Liver (tissue), 9 donors: ENCODE data around the gene SYNM. TPM values are rescaled to one million over a fixed set of nuclear protein-coding genes. Genes with fewer than 3 reads are reported as not detected.

ENCODE experiments used
- DNase-seq: peaks from one replicate; pipeline ENCODE4 v3.0.0-alpha.2; 2017; ENCODE audit warnings: low spot score
- H3K27ac ChIP-seq, 2 donors: one replicate each; pipeline ENCODE4 v1.7.0; 2013; ENCODE audit warnings: inconsistent platforms in 2 of 2, low read length in 2 of 2, control low read depth in 1 of 2, low read depth in 1 of 2, mild to moderate bottlenecking in 1 of 2
- H3K27me3 ChIP-seq, 4 donors: one replicate each; pipeline versions ENCODE4 v1.6.1 to v1.7.0; 2013; ENCODE audit warnings: low read length in 3 of 4, inconsistent platforms in 1 of 4, mild to moderate bottlenecking in 1 of 4, moderate library complexity in 1 of 4; ENCODE audit not compliant: control insufficient read depth in 4 of 4, insufficient read depth in 4 of 4
- H3K36me3 ChIP-seq, 4 donors: one replicate each; pipeline versions ENCODE4 v1.6.1 to v1.7.0; 2013; ENCODE audit warnings: low read length in 3 of 4, mild to moderate bottlenecking in 3 of 4, low read depth in 1 of 4, moderate library complexity in 1 of 4; ENCODE audit not compliant: control insufficient read depth in 4 of 4, insufficient read depth in 3 of 4
- H3K4me1 ChIP-seq, 4 donors: one replicate each; pipeline versions ENCODE4 v1.6.1 to v1.7.0; 2013; ENCODE audit warnings: low read length in 3 of 4, mild to moderate bottlenecking in 3 of 4, moderate library complexity in 1 of 4; ENCODE audit not compliant: control insufficient read depth in 4 of 4, insufficient read depth in 4 of 4
- H3K4me3 ChIP-seq, 3 donors: one replicate each; pipeline versions ENCODE4 v1.6.1 to v1.7.0; 2013; ENCODE audit warnings: low read length in 3 of 3, control low read depth in 1 of 3, low read depth in 1 of 3, mild to moderate bottlenecking in 1 of 3
- H3K9ac ChIP-seq, 2 donors: one replicate each; pipeline ENCODE4 v1.7.0; 2013; ENCODE audit warnings: low read length in 2 of 2, mild to moderate bottlenecking in 2 of 2, moderate library complexity in 2 of 2, control low read depth in 1 of 2, low read depth in 1 of 2
- H3K9me3 ChIP-seq, 4 donors: one replicate each; pipeline versions ENCODE4 v1.6.1 to v1.7.0; 2013; ENCODE audit warnings: low read length in 3 of 4; ENCODE audit not compliant: control insufficient read depth in 4 of 4
- ATF3 ChIP-seq: IDR thresholded peaks from 2 replicates; pipeline ENCODE4 v1.6.1; 2016; ENCODE audit warnings: antibody characterized with exemption
- CTCF ChIP-seq: fragments of 150-350 bp; IDR thresholded peaks from 2 replicates; pipeline ENCODE4 v1.5.1; 2017; ENCODE audit warnings: improper control_type of control experiment, low read depth, low read length; ENCODE audit not compliant: missing input control
- EGR1 ChIP-seq, 2 donors: IDR thresholded peaks; 2 replicates each; pipeline ENCODE4 v1.6.1; 2016 to 2018; ENCODE audit warnings: antibody characterized with exemption in 2 of 2, low read depth in 2 of 2
- FOXA1 ChIP-seq: IDR thresholded peaks from 2 replicates; pipeline ENCODE4 v1.6.1; 2016; ENCODE audit warnings: antibody characterized with exemption
- FOXA2 ChIP-seq: IDR thresholded peaks from 2 replicates; pipeline ENCODE4 v1.6.1; 2016; ENCODE audit warnings: antibody characterized with exemption
- GABPA ChIP-seq, 2 donors: IDR thresholded peaks in 1 of 2; conservative IDR thresholded peaks in 1 of 2; 2 replicates each; pipeline ENCODE4 v1.6.1; 2016; ENCODE audit warnings: antibody characterized with exemption in 2 of 2, mild to moderate bottlenecking in 1 of 2, moderate library complexity in 1 of 2
- HNF4A ChIP-seq, 2 donors: conservative IDR thresholded peaks; 2 replicates each; pipeline ENCODE4 v1.6.1; 2016; ENCODE audit warnings: antibody characterized with exemption in 2 of 2, mild to moderate bottlenecking in 2 of 2
- HNF4G ChIP-seq: IDR thresholded peaks from 2 replicates; pipeline ENCODE4 v1.6.1; 2016; ENCODE audit warnings: antibody characterized with exemption
- JUND ChIP-seq, 2 donors: IDR thresholded peaks; 2 replicates each; pipeline ENCODE4 v1.6.1; 2016; ENCODE audit warnings: antibody characterized with exemption in 2 of 2
- MAX ChIP-seq: IDR thresholded peaks from 2 replicates; pipeline ENCODE4 v1.6.1; 2016; ENCODE audit warnings: antibody characterized with exemption
- NR2F2 ChIP-seq: IDR thresholded peaks from 2 replicates; pipeline ENCODE4 v1.6.1; 2016; ENCODE audit warnings: antibody characterized with exemption
- RAD21 ChIP-seq, 2 donors: IDR thresholded peaks; 2 replicates each; pipeline ENCODE4 v1.6.1; 2016; ENCODE audit warnings: antibody characterized with exemption in 2 of 2, mild to moderate bottlenecking in 2 of 2
- REST ChIP-seq: IDR thresholded peaks from 2 replicates; pipeline ENCODE4 v1.6.1; 2016; ENCODE audit warnings: antibody characterized with exemption, mild to moderate bottlenecking
- RXRA ChIP-seq, 2 donors: IDR thresholded peaks; 2 replicates each; pipeline ENCODE4 v1.6.1; 2017 to 2018; ENCODE audit warnings: antibody characterized with exemption in 2 of 2, mild to moderate bottlenecking in 1 of 2
- SP1 ChIP-seq: IDR thresholded peaks from 2 replicates; pipeline ENCODE4 v1.6.1; 2018; ENCODE audit warnings: antibody characterized with exemption, mild to moderate bottlenecking
- TAF1 ChIP-seq: conservative IDR thresholded peaks from 2 replicates; pipeline ENCODE4 v1.6.1; 2016; ENCODE audit warnings: antibody characterized with exemption, mild to moderate bottlenecking
- YY1 ChIP-seq: IDR thresholded peaks from 2 replicates; pipeline ENCODE4 v1.6.1; 2016; ENCODE audit warnings: antibody characterized with exemption, mild to moderate bottlenecking
- ZBTB33 ChIP-seq: IDR thresholded peaks from 2 replicates; pipeline ENCODE4 v1.6.1; 2016; ENCODE audit warnings: antibody characterized with exemption
- WGBS: extraction: QIAGEN DNeasy Blood & Tissue Kit; methylation state at CpG from one replicate; pipeline ENCODE4 v1.1.7; 2013; 5-methylcytosine and 5-hydroxymethylcytosine counted together
- polyA plus RNA-seq, 2 donors: library from polyadenylated mRNA; stranded (reverse) in 1 of 2; unstranded in 1 of 2; fragments of 200-250 nt in 1 of 2; fragments of >200 nt in 1 of 2; fragmentation: Nextera tagmentation in 1 of 2; extraction: Ambion mirVana in 1 of 2; gene quantifications; one replicate each; pipeline versions ENCODE4 v1.2.1 to v1.2.3, GENCODE V29; 2013 to 2015
- total RNA-seq, 2 donors: library from RNA; depleted of rRNA; stranded (reverse); fragments of >200 nt; gene quantifications; one replicate each; pipeline ENCODE4 v1.2.3, GENCODE V29; 2014
- donor health status: healthy.
- donor health status: healthy.
- donor health status: healthy.
- donor health status: healthy.
- donor health status: healthy.

SYNM gene
- total and polyA plus RNA-seq, 4 donors, result 0.39 to 6.4 (median 1.2) TPM

GRCh38 chr15:99095626-99096025, 9.3 kb upstream of the SYNM start:
- WGBS, result 70% methylated on average over 3 of the region's 3 CpGs

More at GRCh38 chr15:99095626-99096025, 9.3 kb upstream of the SYNM start:
- Histone ChIP-seq H3K27ac (no peak overlapping the region), H3K9me3 (no peaks in the 10 kb centered on the region), H3K27me3 (no peaks in the 10 kb centered on the region), H3K4me1 (peaks cover 2 to 5% (median 4%) of the 10 kb centered on the region in 4 donors), H3K36me3 (no peaks in the 10 kb centered on the region), H3K4me3 (no peak overlapping the region), H3K9ac (no peak overlapping the region)
- TF ChIP-seq RXRA (IDR thresholded peaks at IDR 0.05), result no peak
- TF ChIP-seq JUND (IDR thresholded peaks at IDR 0.05), result no peak
- TF ChIP-seq RAD21 (IDR thresholded peaks at IDR 0.05), result no peak
- TF ChIP-seq HNF4G, result no peak
- no peak for TF ChIP-seq FOXA1
- TF ChIP-seq MAX, result no peak
- TF ChIP-seq ZBTB33, result no peak
- no peak for TF ChIP-seq REST
- TF ChIP-seq GABPA (IDR thresholded peaks at IDR 0.05 in 1 of 2, conservative IDR thresholded peaks at IDR 0.05 in 1 of 2), result no peak
- TF ChIP-seq SP1, result no peak
- TF ChIP-seq ATF3, result no peak
- no peak for TF ChIP-seq YY1
- TF ChIP-seq HNF4A (conservative IDR thresholded peaks at IDR 0.05), result no peak
- no peak for TF ChIP-seq EGR1 (IDR thresholded peaks at IDR 0.05; ENCODE audit: low read depth in 2 of 2)
- no peak for TF ChIP-seq TAF1
- no peak for TF ChIP-seq CTCF
- TF ChIP-seq FOXA2, result no peak
- TF ChIP-seq NR2F2, result no peak
- DNase-seq, result no peak
